Liver (tissue), 9 donors: ENCODE measurements around the gene PLXND1. TPM values are rescaled to one million over a fixed set of nuclear protein-coding genes. Genes with fewer than 3 reads are reported as not detected.

Experiments
- DNase-seq: peaks from one replicate; pipeline ENCODE4 v3.0.0-alpha.2; 2017; ENCODE audit warnings: low spot score
- H3K27ac ChIP-seq, 2 donors: one replicate each; pipeline ENCODE4 v1.7.0; 2013; ENCODE audit warnings: inconsistent platforms in 2 of 2, low read length in 2 of 2, control low read depth in 1 of 2, low read depth in 1 of 2, mild to moderate bottlenecking in 1 of 2
- H3K27me3 ChIP-seq, 4 donors: one replicate each; pipeline versions ENCODE4 v1.6.1 to v1.7.0; 2013; ENCODE audit warnings: low read length in 3 of 4, inconsistent platforms in 1 of 4, mild to moderate bottlenecking in 1 of 4, moderate library complexity in 1 of 4; ENCODE audit not compliant: control insufficient read depth in 4 of 4, insufficient read depth in 4 of 4
- H3K36me3 ChIP-seq, 4 donors: one replicate each; pipeline versions ENCODE4 v1.6.1 to v1.7.0; 2013; ENCODE audit warnings: low read length in 3 of 4, mild to moderate bottlenecking in 3 of 4, low read depth in 1 of 4, moderate library complexity in 1 of 4; ENCODE audit not compliant: control insufficient read depth in 4 of 4, insufficient read depth in 3 of 4
- H3K4me1 ChIP-seq, 4 donors: one replicate each; pipeline versions ENCODE4 v1.6.1 to v1.7.0; 2013; ENCODE audit warnings: low read length in 3 of 4, mild to moderate bottlenecking in 3 of 4, moderate library complexity in 1 of 4; ENCODE audit not compliant: control insufficient read depth in 4 of 4, insufficient read depth in 4 of 4
- H3K4me3 ChIP-seq, 3 donors: one replicate each; pipeline versions ENCODE4 v1.6.1 to v1.7.0; 2013; ENCODE audit warnings: low read length in 3 of 3, control low read depth in 1 of 3, low read depth in 1 of 3, mild to moderate bottlenecking in 1 of 3
- H3K9ac ChIP-seq, 2 donors: one replicate each; pipeline ENCODE4 v1.7.0; 2013; ENCODE audit warnings: low read length in 2 of 2, mild to moderate bottlenecking in 2 of 2, moderate library complexity in 2 of 2, control low read depth in 1 of 2, low read depth in 1 of 2
- H3K9me3 ChIP-seq, 4 donors: one replicate each; pipeline versions ENCODE4 v1.6.1 to v1.7.0; 2013; ENCODE audit warnings: low read length in 3 of 4; ENCODE audit not compliant: control insufficient read depth in 4 of 4
- CTCF ChIP-seq: fragments of 150-350 bp; IDR thresholded peaks from 2 replicates; pipeline ENCODE4 v1.5.1; 2017; ENCODE audit warnings: improper control_type of control experiment, low read depth, low read length; ENCODE audit not compliant: missing input control
- EGR1 ChIP-seq, 2 donors: IDR thresholded peaks; 2 replicates each; pipeline ENCODE4 v1.6.1; 2016 to 2018; ENCODE audit warnings: antibody characterized with exemption in 2 of 2, low read depth in 2 of 2
- FOXA1 ChIP-seq: IDR thresholded peaks from 2 replicates; pipeline ENCODE4 v1.6.1; 2016; ENCODE audit warnings: antibody characterized with exemption
- FOXA2 ChIP-seq: IDR thresholded peaks from 2 replicates; pipeline ENCODE4 v1.6.1; 2016; ENCODE audit warnings: antibody characterized with exemption
- GABPA ChIP-seq, 2 donors: IDR thresholded peaks in 1 of 2; conservative IDR thresholded peaks in 1 of 2; 2 replicates each; pipeline ENCODE4 v1.6.1; 2016; ENCODE audit warnings: antibody characterized with exemption in 2 of 2, mild to moderate bottlenecking in 1 of 2, moderate library complexity in 1 of 2
- HNF4A ChIP-seq, 2 donors: conservative IDR thresholded peaks; 2 replicates each; pipeline ENCODE4 v1.6.1; 2016; ENCODE audit warnings: antibody characterized with exemption in 2 of 2, mild to moderate bottlenecking in 2 of 2
- JUND ChIP-seq, 2 donors: IDR thresholded peaks; 2 replicates each; pipeline ENCODE4 v1.6.1; 2016; ENCODE audit warnings: antibody characterized with exemption in 2 of 2
- NR2F2 ChIP-seq: IDR thresholded peaks from 2 replicates; pipeline ENCODE4 v1.6.1; 2016; ENCODE audit warnings: antibody characterized with exemption
- RAD21 ChIP-seq, 2 donors: IDR thresholded peaks; 2 replicates each; pipeline ENCODE4 v1.6.1; 2016; ENCODE audit warnings: antibody characterized with exemption in 2 of 2, mild to moderate bottlenecking in 2 of 2
- REST ChIP-seq: IDR thresholded peaks from 2 replicates; pipeline ENCODE4 v1.6.1; 2016; ENCODE audit warnings: antibody characterized with exemption, mild to moderate bottlenecking
- SP1 ChIP-seq: IDR thresholded peaks from 2 replicates; pipeline ENCODE4 v1.6.1; 2018; ENCODE audit warnings: antibody characterized with exemption, mild to moderate bottlenecking
- TAF1 ChIP-seq: conservative IDR thresholded peaks from 2 replicates; pipeline ENCODE4 v1.6.1; 2016; ENCODE audit warnings: antibody characterized with exemption, mild to moderate bottlenecking
- YY1 ChIP-seq: IDR thresholded peaks from 2 replicates; pipeline ENCODE4 v1.6.1; 2016; ENCODE audit warnings: antibody characterized with exemption, mild to moderate bottlenecking
- ZBTB33 ChIP-seq: IDR thresholded peaks from 2 replicates; pipeline ENCODE4 v1.6.1; 2016; ENCODE audit warnings: antibody characterized with exemption
- WGBS: extraction: QIAGEN DNeasy Blood & Tissue Kit; methylation state at CpG from one replicate; pipeline ENCODE4 v1.1.7; 2013; 5-methylcytosine and 5-hydroxymethylcytosine counted together
- polyA plus RNA-seq, 2 donors: library from polyadenylated mRNA; stranded (reverse) in 1 of 2; unstranded in 1 of 2; fragments of 200-250 nt in 1 of 2; fragments of >200 nt in 1 of 2; fragmentation: Nextera tagmentation in 1 of 2; extraction: Ambion mirVana in 1 of 2; gene quantifications; one replicate each; pipeline versions ENCODE4 v1.2.1 to v1.2.3, GENCODE V29; 2013 to 2015
- total RNA-seq, 2 donors: library from RNA; depleted of rRNA; stranded (reverse); fragments of >200 nt; gene quantifications; one replicate each; pipeline ENCODE4 v1.2.3, GENCODE V29; 2014
- TF ChIP-seq, protein P1 (sequence below): IDR thresholded peaks from 2 replicates; pipeline ENCODE4 v1.6.1; 2016; ENCODE audit warnings: antibody characterized with exemption
- donor health status: healthy.
- donor health status: healthy.
- donor health status: healthy.
- donor health status: healthy.
- donor health status: healthy.

The PLXND1 gene
- total and polyA plus RNA-seq, 4 donors = 10.4 to 50.2 (median 32.8) TPM

DNA sequence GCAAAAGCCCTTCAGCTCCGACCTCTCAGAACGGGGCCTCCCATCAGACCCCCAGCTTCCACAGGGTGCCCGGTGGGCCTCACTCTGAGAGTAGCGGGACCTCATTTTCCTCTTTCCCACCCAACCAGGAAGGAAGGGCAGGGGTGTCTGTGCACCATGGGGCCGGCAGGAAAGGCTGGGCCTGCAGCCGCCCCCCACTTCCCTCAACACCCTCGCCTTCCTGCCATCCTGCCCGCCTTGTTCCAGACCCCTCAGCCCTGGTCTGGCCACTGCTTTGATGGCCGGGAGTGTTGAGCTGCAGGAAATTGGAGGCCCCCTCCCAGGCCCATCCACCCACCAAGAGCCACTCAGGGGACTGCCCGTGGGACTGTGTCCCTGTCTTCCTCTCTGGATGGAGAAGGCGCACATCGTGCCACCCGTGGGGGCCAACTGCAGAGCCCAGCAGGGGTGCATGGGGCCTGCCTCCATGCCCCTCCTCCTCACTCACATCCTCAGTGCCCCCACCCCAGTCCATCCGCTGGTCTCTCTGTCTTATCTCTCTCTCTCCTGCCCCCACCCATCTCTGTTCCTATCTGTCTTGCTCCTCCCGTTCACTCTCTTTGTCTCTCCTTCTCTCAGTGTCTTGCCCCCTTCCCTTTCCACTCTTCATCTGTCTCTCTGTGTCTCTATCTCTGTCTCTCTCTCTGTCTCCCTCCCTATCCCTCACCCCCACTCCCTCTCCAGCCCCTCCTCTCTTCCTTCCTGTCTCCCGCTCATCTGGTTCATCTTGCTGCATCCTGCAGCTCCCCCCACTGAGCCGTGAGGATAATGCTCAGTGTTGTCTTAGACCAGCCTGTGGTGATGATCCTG is 1.8 kb upstream of the PLXND1 start:
- Histone ChIP-seq H3K9me3 (no peaks in the 10 kb centered on the region), H3K36me3 (no peaks in the 10 kb centered on the region), H3K4me3 (no peak overlapping the region), H3K27ac (peak overlapping the region; percentile 75 to 79), H3K9ac (no peak overlapping the region), H3K4me1 (peaks cover 3 to 26% (median 11%) of the 10 kb centered on the region in 4 donors), H3K27me3 (no peaks in the 10 kb centered on the region)
- DNase-seq = no peak
- 68% methylated on average over 17 of the region's 17 CpGs for whole genome bisulfite sequencing
- TF ChIP-seq, protein P1, sequence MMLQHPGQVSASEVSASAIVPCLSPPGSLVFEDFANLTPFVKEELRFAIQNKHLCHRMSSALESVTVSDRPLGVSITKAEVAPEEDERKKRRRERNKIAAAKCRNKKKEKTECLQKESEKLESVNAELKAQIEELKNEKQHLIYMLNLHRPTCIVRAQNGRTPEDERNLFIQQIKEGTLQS = no peak
- TF ChIP-seq SP1 (no peak), RAD21 (IDR thresholded peaks at IDR 0.05) (peak; percentile 58), FOXA2 (no peak), EGR1 (IDR thresholded peaks at IDR 0.05; ENCODE audit: low read depth in 2 of 2) (no peak), CTCF (no peak), TAF1 (no peak), GABPA (IDR thresholded peaks at IDR 0.05 in 1 of 2, conservative IDR thresholded peaks at IDR 0.05 in 1 of 2) (no peak), FOXA1 (no peak), ZBTB33 (no peak), JUND (IDR thresholded peaks at IDR 0.05) (no peak), HNF4A (conservative IDR thresholded peaks at IDR 0.05) (no peak), NR2F2 (peak; percentile 86), YY1 (no peak), REST (no peak)
